Vagina (tissue), 2 donors: ENCODE data around the gene ZNF474.

Source experiments
- CTCF ChIP-seq, 3 experiments: fragments of 450-650 bp in 2 of 3; fragments of 200-600 bp in 1 of 3; sonication (generic) in 1 of 3; IDR thresholded peaks; one replicate each; pipeline ENCODE4 v1.5.1; 2017 to 2019; ENCODE audit warnings: antibody characterized with exemption in 3 of 3, mild to moderate bottlenecking in 2 of 3, moderate library complexity in 2 of 3
- POLR2A ChIP-seq, 2 donors: fragments of 450-650 bp; IDR thresholded peaks; one replicate each; pipeline ENCODE4 v1.6.1; 2017; ENCODE audit warnings: antibody characterized with exemption in 2 of 2, mild to moderate bottlenecking in 2 of 2, moderate library complexity in 2 of 2

- no peak for TF ChIP-seq POLR2A (IDR thresholded peaks at IDR 0.05)
- TF ChIP-seq CTCF (IDR thresholded peaks at IDR 0.05): no peak
Observed at GRCh38 chr5:122137702-122138101, 8.4 kb downstream of the ZNF474 start.
